Upper lobe of left lung (tissue), 6 donors: Measurements from ENCODE around the gene FGFRL1. TPM values are rescaled to one million over a fixed set of nuclear protein-coding genes. Genes with fewer than 3 reads are reported as not detected.

ENCODE experiments used
- ATAC-seq, 2 donors: fragments of 200-7000 bp; cut with Tn5 transposase; one replicate each; pipeline ENCODE4 v1.9.1; 2022; ENCODE audit warnings: mild to moderate bottlenecking in 2 of 2, moderate library complexity in 2 of 2; ENCODE audit not compliant: low FRiP score in 2 of 2
- DNase-seq, 2 donors: peaks; one replicate each; pipeline ENCODE4 v3.0.0-alpha.2; 2019 to 2020
- H3K27ac ChIP-seq, 4 donors: fragments of 200-600 bp; sonication (generic); one replicate each; pipeline ENCODE4 v1.5.1; 2016 to 2019
- H3K27me3 ChIP-seq, 4 donors: fragments of 200-600 bp; sonication (generic); one replicate each; pipeline ENCODE4 v1.5.1; 2017 to 2019
- H3K36me3 ChIP-seq, 4 donors: fragments of 200-600 bp; sonication (generic); one replicate each; pipeline ENCODE4 v1.5.1; 2016 to 2019
- H3K4me1 ChIP-seq, 4 donors: fragments of 200-600 bp; sonication (generic); one replicate each; pipeline ENCODE4 v1.5.1; 2018 to 2019
- H3K4me3 ChIP-seq, 4 donors: fragments of 200-600 bp; sonication (generic); one replicate each; pipeline ENCODE4 v1.5.1; 2017 to 2019; ENCODE audit warnings: mild to moderate bottlenecking in 2 of 4, moderate library complexity in 1 of 4
- H3K9me3 ChIP-seq, 4 donors: fragments of 200-600 bp; sonication (generic); one replicate each; pipeline ENCODE4 v1.5.1; 2018 to 2019
- EP300 ChIP-seq, 4 donors: sonication (generic); formaldehyde crosslinking; IDR thresholded peaks; one replicate each; pipeline ENCODE4 v1.5.1; 2017; ENCODE audit warnings: antibody characterized with exemption in 4 of 4, control low read depth in 2 of 4
- POLR2A ChIP-seq, 4 donors: fragments of 450-650 bp; IDR thresholded peaks; one replicate each; pipeline ENCODE4 v1.5.1; 2016 to 2017; ENCODE audit warnings: antibody characterized with exemption in 4 of 4, mild to moderate bottlenecking in 2 of 4
- POLR2AphosphoS5 ChIP-seq, 2 donors: sonication (generic); formaldehyde crosslinking; IDR thresholded peaks; one replicate each; pipeline ENCODE4 v1.5.1; 2017; ENCODE audit warnings: antibody characterized with exemption in 2 of 2
- WGBS, 2 donors: methylation state at CpG; one replicate each; pipeline ENCODE4 v1.1.5; 2017 to 2018; 5-methylcytosine and 5-hydroxymethylcytosine counted together
- total RNA-seq, 6 donors: library from RNA; depleted of rRNA in 4 of 6; stranded (reverse); fragments of >200 nt in 4 of 6; gene quantifications; one replicate each; pipeline versions ENCODE4 v1.1.0 to v1.2.1, GENCODE V29; 2016 to 2021
- TF ChIP-seq, protein P1 (sequence below), 6 experiments: fragments of 450-650 bp in 4 of 6; fragments of 200-600 bp in 2 of 6; sonication (generic) in 2 of 6; IDR thresholded peaks; one replicate each; pipeline ENCODE4 v1.5.1; 2016 to 2019; ENCODE audit warnings: antibody characterized with exemption in 6 of 6
- donor health status: DM: no; HTN: no; CAD: no; lungs with moderate emphysema.
- donor health status: DM: no; HTN: yes; CAD: no; lungs with severe emphysema.

The FGFRL1 gene
- total RNA-seq, 6 donors from 2014 or later: 21.0 to 32.4 (median 25.6) TPM

DNA sequence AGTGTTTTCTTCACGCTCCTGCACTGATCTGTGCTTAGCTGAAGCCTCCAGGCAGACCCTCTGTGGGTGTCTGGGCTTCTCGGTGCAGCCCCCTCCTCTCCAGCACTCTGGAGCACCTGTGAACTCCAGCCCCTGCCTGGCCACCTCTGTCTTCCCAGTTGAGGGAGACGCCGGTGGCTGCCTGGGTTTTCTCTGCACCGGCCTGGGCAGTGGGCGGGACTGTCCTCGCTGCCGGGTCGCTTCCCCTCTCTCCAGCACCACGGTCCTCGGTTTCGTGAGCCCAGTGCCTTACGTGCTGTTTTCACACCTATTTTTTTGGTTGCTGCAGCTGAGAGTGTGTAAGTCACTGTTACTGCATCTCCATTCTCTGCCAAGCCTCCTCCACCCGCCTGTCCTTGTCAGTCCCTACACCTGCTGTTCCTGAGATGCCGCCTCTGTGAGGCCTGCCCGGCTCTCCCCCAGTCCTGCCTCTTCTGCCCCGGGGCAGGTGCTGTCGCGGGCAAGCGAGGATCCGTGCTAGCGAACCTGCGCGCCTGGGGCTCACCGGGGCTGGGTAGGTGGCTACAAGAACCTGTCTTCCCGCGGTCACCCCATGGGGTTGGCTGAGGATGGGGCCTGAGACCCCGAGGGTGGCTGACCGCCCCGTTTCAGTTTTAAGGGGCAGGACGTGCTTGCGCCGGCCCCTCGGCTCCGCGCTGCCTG lies 2.4 kb upstream of the FGFRL1 start:
- Histone ChIP-seq H3K27me3 (peaks cover 0 to 12% (median 6%) of the 10 kb centered on the region in 4 donors), H3K36me3 (no peaks in the 10 kb centered on the region), H3K9me3 (no peaks in the 10 kb centered on the region), H3K4me1 (peaks cover 26 to 43% (median 30%) of the 10 kb centered on the region in 4 donors), H3K4me3 (peak overlapping the region; percentile 47 to 91 (median 77)), H3K27ac (peak overlapping the region in 2 of 4 donors; percentile 71 to 76)
- DNase-seq (peak in 1 of 2 donors; percentile 90), ATAC-seq (no peak)
- TF ChIP-seq, protein P1, sequence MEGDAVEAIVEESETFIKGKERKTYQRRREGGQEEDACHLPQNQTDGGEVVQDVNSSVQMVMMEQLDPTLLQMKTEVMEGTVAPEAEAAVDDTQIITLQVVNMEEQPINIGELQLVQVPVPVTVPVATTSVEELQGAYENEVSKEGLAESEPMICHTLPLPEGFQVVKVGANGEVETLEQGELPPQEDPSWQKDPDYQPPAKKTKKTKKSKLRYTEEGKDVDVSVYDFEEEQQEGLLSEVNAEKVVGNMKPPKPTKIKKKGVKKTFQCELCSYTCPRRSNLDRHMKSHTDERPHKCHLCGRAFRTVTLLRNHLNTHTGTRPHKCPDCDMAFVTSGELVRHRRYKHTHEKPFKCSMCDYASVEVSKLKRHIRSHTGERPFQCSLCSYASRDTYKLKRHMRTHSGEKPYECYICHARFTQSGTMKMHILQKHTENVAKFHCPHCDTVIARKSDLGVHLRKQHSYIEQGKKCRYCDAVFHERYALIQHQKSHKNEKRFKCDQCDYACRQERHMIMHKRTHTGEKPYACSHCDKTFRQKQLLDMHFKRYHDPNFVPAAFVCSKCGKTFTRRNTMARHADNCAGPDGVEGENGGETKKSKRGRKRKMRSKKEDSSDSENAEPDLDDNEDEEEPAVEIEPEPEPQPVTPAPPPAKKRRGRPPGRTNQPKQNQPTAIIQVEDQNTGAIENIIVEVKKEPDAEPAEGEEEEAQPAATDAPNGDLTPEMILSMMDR (IDR thresholded peaks at IDR 0.05): peak in 1 of 6 experiments; percentile 17
- TF ChIP-seq POLR2A (IDR thresholded peaks at IDR 0.05) (no peak), EP300 (IDR thresholded peaks at IDR 0.05) (no peak), POLR2AphosphoS5 (IDR thresholded peaks at IDR 0.05) (no peak)
- 3 to 8% methylated on average over 17 to 22 of the region's 36 CpGs for WGBS, 2 donors

DNA sequence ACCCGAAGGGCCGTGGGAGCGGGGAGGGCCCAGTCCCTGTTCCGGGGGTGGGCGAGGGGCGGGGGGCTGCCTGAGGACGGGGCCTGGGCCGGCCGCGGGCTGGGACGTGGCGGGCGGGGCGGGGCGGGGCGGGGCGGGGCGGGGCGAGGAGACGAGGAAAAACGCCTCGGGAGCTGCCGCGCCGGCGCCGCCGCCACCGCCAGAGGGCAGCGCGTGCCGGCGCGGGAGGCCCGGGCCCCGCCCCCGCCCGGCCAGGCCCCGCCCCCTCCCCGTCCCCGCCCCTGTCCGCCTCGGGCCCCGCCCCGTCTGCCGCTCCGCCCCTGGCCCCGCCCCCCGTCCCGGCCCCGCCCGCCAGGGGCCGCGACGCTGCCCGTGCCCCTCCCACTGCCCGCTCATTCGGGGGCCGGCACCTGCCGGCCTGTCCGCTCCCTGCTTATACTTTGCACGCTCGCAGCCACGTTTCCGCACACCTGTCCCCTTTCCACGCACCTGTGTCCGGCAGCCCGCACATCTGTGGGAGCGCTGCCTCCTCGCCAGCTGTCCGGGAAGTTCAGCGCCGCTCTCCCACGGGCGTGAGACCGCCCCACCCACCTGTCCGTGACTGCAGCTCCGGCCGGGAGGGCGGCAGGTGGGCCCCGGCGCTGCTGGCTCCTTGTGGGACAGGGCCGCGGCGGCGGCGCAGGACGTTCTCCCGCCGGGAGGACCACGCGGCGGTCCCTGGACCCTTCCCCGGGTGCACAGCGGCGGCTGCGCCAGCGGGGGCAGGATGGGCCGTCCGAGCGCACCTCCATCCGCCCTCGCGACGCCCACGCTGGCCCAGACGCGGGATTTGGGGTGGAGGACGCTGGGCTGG lies 1.7 kb upstream of the FGFRL1 start:
- H3K9me3 ChIP-seq: no peaks in the 10 kb centered on the region
- peak overlapping the region; percentile 47 to 91 (median 80) for H3K4me3 ChIP-seq
- DNase-seq (peak; percentile 76 to 95), ATAC-seq (peak; percentile 79 to 85)
- H3K36me3 ChIP-seq: no peaks in the 10 kb centered on the region
- H3K4me1 ChIP-seq: peaks cover 26 to 43% (median 30%) of the 10 kb centered on the region in 4 donors
- TF ChIP-seq EP300 (IDR thresholded peaks at IDR 0.05) (no peak), POLR2AphosphoS5 (IDR thresholded peaks at IDR 0.05) (peak; percentile 50 to 54), POLR2A (IDR thresholded peaks at IDR 0.05) (peak in 2 of 4 donors; percentile 40 to 46)
- TF ChIP-seq, protein P1 (IDR thresholded peaks at IDR 0.05): peak in 4 of 6 experiments; percentile 43 to 65 (median 47)
- peak overlapping the region; percentile 69 to 79 (median 77) for H3K27ac ChIP-seq
- H3K27me3 ChIP-seq: peaks cover 0 to 6% (median 3%) of the 10 kb centered on the region in 4 donors
- 0 to 1% methylated on average over 6 to 24 of the region's 109 CpGs for WGBS, 2 donors

DNA sequence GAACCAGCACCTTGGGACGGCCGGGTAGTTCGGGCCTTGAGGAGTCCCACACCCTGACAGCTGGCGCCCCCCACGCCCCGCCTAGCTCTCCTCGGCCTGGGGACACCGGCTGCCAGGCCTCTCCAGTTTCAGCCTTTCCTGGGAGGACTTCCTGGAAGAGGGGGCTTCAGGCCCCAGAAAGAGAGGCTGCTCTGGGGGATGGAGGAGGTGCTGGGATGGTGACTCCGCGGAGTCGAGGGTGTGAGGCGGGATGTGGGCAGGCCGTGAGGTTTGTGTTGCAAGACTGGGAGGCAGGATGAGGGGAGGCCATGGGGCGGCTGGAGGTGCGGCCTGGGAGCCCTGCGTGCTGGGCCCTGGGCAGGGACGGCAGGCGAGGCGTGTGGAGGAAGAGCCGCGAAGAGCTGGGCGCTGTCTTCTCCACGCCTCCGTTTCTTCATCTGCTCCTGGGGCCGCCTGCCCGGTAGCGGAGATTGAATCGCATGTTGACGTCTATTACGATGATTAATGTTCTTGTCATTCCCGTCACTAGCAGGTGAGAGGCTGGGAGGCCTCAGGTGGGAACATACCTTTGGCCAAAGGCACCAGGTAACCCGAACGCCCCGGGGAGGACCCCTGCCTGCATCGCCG lies 918 bp upstream of the FGFRL1 start:
- H3K27me3 ChIP-seq: peaks cover 0 to 6% (median 2%) of the 10 kb centered on the region in 4 donors

DNA sequence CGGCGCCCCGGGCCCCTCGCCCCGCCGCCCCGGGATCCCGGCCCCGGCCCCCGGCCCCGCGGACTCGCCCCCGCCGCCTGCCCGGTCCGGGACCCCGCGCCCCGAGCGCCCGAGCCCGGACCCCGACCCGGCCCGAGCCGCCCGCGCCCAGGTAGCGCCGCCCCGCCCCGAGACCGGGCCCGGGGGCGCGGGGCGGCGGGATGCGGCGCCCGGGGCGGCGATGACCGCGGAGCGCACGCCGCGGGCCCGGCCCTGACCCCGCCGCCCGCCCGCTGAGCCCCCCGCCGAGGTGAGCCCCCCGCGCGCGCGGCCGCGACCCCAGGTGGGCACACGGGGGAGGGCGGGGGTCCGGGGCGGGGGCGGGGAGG lies 224 bp downstream of the FGFRL1 start:
- no CpG with 5 or more reads among the region's 69 CpGs for WGBS, 2 donors
- TF ChIP-seq EP300 (IDR thresholded peaks at IDR 0.05) (no peak), POLR2A (IDR thresholded peaks at IDR 0.05) (no peak), POLR2AphosphoS5 (IDR thresholded peaks at IDR 0.05) (no peak)
- TF ChIP-seq, protein P1 (IDR thresholded peaks at IDR 0.05): no peak
- H3K27me3 ChIP-seq: peaks cover 0 to 6% (median 2%) of the 10 kb centered on the region in 4 donors
- no peak for DNase-seq
- peak overlapping the region in 3 of 4 donors; percentile 47 to 91 (median 80) for H3K4me3 ChIP-seq
- peaks cover 26 to 43% (median 30%) of the 10 kb centered on the region in 4 donors for H3K4me1 ChIP-seq
- no peaks in the 10 kb centered on the region for H3K36me3 ChIP-seq
- no peak for ATAC-seq
- H3K9me3 ChIP-seq: no peaks in the 10 kb centered on the region
- H3K27ac ChIP-seq: peak overlapping the region in 1 of 4 donors; percentile 53

More for the DNA sequence above, 918 bp upstream of the FGFRL1 start:
- peak; percentile 77 to 84 for ATAC-seq
- H3K4me3 ChIP-seq: peak overlapping the region; percentile 47 to 91 (median 80)
- H3K9me3 ChIP-seq: no peaks in the 10 kb centered on the region
- peak overlapping the region; percentile 66 to 79 (median 74) for H3K27ac ChIP-seq
- WGBS, 2 donors: 0% methylated on average over 28 of the region's 36 CpGs; no CpG with 5 or more reads in 1 of the 2 donors
- DNase-seq: peak; percentile 80 to 91
- H3K36me3 ChIP-seq: no peaks in the 10 kb centered on the region
- TF ChIP-seq POLR2AphosphoS5 (IDR thresholded peaks at IDR 0.05) (peak; percentile 50 to 51), EP300 (IDR thresholded peaks at IDR 0.05) (no peak), POLR2A (IDR thresholded peaks at IDR 0.05) (no peak)
- TF ChIP-seq, protein P1 (IDR thresholded peaks at IDR 0.05): no peak
- H3K4me1 ChIP-seq: peaks cover 26 to 43% (median 30%) of the 10 kb centered on the region in 4 donors
